IPS-NIHi7 (cell line): Measurements from ENCODE around the gene ZNF763.
"Not testable (repeated sequence)": the region's sequence is repeated elsewhere in the genome, so short reads cannot be mapped to it uniquely, and the experiment has no call there.

ENCODE experiments used
- DNase-seq: peaks from one replicate; pipeline ENCODE4 v3.0.0; 2012; ENCODE audit warnings: mixed read lengths; ENCODE audit errors: extremely low spot score

Gene ZNF763

GRCh38 chr19:11971041-11971440 is 6.2 kb downstream of the ZNF763 start:
- DNase-seq: no peak

- DNase-seq: no peak
Measured at GRCh38 chr19:11973019-11973810, 8.4 kb downstream of the ZNF763 start.

GRCh38 chr19:11978492-11979100 is 13.8 kb downstream of the ZNF763 start:
- no peak for DNase-seq

DNA sequence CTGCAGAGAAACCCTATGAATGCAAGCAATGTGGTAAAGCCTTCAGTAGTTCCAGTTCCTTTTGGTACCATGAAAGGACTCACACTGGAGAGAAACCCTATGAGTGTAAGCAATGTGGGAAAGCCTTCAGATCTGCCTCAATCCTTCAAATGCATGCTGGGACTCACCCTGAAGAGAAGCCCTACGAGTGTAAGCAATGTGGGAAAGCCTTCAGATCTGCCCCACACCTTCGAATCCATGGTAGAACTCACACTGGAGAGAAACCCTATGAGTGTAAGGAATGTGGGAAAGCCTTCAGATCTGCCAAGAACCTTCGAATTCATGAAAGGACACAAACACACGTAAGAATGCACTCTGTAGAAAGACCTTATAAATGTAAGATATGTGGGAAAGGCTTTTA is 14.7 kb downstream of the ZNF763 start:
- no peak for DNase-seq

DNA sequence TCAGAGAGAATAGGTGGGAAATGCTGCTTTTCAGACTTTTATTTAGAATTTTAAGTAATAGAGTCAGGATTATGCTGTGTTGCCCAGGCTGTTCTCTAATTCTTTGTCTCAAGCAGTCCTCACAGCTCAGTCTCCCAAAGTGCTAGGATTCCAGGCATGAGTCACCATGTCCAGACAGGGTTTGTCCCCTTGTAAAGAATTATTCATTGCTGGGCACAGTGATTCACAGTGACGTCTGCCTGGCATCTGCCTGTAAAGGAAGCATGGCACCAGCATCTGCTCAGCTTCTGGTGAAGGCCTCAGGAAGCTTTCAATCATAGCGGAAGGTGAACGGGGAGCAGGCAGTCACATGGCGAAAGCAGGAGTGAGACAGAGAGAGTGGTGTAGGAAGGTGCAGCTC is 17.7 kb downstream of the ZNF763 start:
- DNase-seq: no peak

GRCh38 chr19:11984986-11985385 is 20.1 kb downstream of the ZNF763 start:
- DNase-seq: peak; percentile 72

DNA sequence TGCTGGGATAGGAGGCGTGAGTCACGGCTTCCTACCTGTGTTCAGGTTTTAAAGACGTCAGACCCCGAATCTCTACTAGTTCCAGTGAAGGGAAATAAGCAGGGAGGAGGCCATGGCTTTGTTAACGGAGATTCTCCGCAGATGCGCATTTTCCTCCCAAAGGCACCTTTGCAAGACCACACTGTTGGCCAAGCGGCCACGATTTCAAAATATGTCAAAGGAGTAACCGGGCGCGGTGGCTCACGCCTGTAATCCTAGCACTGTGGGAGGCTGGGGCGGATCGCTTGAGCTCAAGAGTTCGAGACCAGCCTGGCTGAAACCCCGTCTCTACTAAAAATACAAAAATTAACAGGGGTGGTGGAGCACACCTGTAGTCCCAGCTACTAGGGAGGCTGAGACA is 21.9 kb downstream of the ZNF763 start:
- DNase-seq: no peak

DNA sequence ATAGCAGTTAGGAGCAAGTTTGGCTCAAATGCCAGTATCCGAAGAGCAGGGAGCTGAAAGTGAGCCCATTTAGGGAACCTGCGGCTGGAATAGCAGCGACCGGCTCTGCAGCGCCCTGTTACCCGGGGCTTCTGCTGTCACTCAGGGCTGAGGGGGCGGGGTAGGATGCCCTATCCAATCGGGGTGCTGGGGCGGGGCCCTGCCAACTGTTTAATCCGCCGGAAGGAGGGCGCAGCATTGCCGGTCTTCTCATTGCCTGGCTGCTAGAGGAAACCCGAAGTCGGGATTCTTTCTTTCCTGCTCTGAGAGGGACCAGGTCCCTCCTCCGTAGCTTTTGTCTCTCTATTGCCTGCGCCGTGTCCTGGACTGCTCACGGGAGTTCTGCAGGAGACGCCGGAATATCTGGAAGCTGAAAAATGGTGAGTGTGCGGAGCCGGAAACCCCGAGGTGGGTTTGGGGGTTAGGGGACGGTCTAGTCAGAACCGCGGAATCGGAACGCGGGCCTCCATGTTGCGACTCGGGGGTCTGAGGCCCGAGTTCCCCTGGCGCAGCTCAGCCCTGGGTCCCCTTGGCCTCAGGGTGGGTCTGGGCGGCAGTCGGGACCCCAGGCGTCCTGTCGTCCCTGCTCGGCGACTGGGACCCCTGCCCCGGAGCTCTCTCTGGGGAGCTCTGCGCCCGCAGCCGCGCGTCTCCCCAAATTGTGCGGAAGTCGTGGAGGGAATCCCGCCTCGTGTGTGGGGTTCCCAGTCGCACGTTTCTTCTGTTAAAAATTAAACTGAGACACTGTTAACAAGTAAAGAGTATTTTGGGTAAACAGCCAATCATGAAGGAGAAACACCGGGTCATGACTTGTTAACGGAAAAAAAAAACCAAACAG is 22.8 kb downstream of the ZNF763 start:
- peak; percentile 97 for DNase-seq

DNA sequence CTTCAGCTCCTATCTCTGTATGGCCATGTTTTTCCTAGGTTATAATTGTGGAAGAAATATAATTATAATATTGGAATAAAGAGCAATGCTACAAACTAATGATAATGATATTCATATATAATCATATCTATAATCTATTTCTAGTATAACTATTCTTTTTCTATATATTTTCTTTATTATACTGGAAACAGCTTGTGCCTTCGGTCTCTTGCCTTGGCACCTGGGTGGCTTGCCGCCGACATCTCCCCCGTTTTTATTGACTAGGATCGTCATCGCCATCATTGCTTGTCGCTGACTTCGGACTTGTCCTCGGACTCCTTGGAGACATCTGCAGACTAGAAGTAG is 24.2 kb downstream of the ZNF763 start:
- DNase-seq: no peak

DNA sequence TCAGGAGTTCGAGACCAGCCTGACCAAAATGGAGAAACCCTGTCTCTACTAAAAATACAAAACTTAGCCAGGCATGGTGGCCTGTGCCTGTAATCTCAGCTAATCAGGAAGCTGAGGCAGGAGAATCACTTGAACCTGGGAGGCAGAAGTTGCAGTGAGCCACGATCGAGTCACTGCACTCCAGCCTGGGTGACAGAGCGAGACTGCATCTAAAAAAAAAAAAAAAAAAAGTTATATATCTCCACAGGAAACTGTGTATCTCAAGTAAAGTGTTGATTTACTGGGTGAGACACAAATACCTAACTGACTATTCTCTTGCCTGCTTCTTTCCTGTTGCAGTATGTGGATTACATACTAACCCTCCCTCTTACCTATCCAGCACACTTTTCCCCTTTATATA is 27.1 kb downstream of the ZNF763 start:
- not testable (repeated sequence) for DNase-seq

DNA sequence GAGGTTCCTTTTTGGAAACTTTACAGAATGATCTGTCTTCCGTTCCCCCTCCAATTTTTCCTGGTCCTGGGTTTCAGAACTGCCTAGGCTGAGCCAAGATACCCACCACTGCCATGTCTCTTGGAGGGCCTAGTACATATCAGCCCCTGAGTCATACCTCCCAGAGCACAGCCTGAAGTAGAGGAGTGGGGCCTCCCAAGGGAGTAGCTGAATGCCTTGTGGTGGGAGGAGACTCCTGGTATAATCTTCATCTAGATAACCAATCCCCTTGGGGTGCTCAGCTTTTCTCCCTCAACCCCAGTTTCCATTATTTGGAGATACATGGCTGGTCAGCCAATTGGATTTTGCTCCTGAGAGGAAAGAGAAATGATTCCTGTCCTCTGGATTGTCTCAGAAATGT is 30.3 kb downstream of the ZNF763 start:
- DNase-seq: peak; percentile 35

GRCh38 chr19:12000152-12000981 is 35.5 kb downstream of the ZNF763 start:
- no peak for DNase-seq

GRCh38 chr19:12015015-12015752 is 50.3 kb downstream of the ZNF763 start:
- no peak for DNase-seq

DNA sequence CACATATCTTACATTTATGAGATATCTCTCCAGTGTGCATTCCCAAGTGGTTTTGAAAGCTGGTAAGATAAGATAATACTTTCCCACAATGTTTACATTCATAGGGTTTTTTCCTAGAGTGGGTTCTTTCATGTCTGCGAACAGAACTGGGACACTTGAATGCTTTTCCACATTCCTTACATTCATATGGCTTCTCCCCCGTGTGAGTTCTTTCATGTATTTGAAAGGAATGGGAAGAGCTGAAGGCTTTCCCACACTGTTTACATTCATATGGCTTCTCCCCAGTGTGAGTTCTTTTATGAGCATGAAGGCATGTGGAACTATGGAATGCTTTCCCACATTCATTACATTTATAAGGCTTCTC is 50.9 kb downstream of the ZNF763 start:
- DNase-seq: no peak
